ENCODE measurements around the gene PRKN.

The PRKN gene

DNA sequence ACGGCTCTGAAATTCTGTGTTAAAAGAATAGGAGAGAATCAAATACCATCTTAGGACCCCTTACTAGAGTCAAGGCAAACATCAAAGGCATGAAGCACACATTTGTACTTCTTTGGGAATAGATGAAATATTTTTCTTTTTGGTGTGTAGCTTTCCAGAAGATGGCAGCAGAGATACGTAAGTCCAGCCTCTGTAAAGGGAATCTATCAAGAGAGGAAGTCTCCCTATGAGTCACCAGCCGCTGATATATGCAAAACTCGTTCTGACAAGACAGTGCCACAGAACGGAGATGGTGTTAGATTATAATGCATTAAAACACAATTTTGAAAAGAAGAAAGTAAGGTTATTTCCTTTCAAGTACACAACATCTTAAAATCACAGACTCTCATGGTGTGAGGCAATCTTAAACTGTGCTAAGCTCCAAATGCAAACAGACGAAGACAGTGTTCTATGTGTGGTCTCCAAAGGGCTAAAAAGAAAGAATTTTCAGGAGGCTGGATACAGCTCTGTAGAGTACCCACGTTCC lies 1333.7 kb downstream of the PRKN start:
- Histone ChIP-seq H3K4me1 (ENCODE audit: low read length) (peaks cover 11% of the 10 kb centered on the region), H3K27me3 (ENCODE audit: low read depth, low read length) (peaks cover 44% of the 10 kb centered on the region), H3K79me2 (ENCODE audit: low read length) (no peaks in the 10 kb centered on the region), H3K9ac (ENCODE audit: low read length) (no peak overlapping the region), H3K9me3 (ENCODE audit: insufficient read depth, low read length) (no peaks in the 10 kb centered on the region), H3K27ac (ENCODE audit: low read length) (no peak overlapping the region), H4K20me1 (ENCODE audit: insufficient read depth, low read length) (no peaks in the 10 kb centered on the region), H3K36me3 (replicated peaks; ENCODE audit: low read depth, low read length) (no peaks in the 10 kb centered on the region), H3K4me2 (ENCODE audit: low read length) (peak overlapping the region; percentile 65), H3K4me3 (ENCODE audit: low read length) (peak overlapping the region; percentile 60), H2AFZ (ENCODE audit: low read depth, low read length) (no peak overlapping the region)
- TF ChIP-seq, protein P1, sequence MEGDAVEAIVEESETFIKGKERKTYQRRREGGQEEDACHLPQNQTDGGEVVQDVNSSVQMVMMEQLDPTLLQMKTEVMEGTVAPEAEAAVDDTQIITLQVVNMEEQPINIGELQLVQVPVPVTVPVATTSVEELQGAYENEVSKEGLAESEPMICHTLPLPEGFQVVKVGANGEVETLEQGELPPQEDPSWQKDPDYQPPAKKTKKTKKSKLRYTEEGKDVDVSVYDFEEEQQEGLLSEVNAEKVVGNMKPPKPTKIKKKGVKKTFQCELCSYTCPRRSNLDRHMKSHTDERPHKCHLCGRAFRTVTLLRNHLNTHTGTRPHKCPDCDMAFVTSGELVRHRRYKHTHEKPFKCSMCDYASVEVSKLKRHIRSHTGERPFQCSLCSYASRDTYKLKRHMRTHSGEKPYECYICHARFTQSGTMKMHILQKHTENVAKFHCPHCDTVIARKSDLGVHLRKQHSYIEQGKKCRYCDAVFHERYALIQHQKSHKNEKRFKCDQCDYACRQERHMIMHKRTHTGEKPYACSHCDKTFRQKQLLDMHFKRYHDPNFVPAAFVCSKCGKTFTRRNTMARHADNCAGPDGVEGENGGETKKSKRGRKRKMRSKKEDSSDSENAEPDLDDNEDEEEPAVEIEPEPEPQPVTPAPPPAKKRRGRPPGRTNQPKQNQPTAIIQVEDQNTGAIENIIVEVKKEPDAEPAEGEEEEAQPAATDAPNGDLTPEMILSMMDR (IDR thresholded peaks at IDR 0.05; ENCODE audit: low read depth, low read length): peak; percentile 55
- TF ChIP-seq EZH2phosphoT487 (IDR thresholded peaks at IDR 0.05; ENCODE audit: low read depth): no peak

DNA sequence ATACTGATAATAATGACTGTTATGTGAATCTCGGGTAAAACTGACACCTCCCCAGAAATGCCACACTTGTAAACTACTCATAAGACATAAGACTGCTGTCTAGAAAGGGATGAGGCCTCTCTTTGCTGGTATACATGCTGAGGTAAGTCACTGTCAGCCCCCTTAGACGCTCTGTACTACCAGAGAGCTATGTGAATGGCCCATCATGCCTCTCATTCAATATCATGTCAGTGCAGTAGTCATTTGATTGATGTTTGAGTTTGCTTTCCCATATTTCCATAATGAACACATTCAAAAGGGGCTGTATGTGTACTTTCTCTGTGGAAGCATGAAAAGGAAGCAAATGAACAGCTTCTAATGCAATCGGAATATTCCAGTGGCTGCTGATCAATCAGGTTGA lies 1334.3 kb downstream of the PRKN start:
- H3K36me3 ChIP-seq (replicated peaks; ENCODE audit: low read depth, low read length): no peaks in the 10 kb centered on the region
- H3K4me1 ChIP-seq (ENCODE audit: low read length): peaks cover 11% of the 10 kb centered on the region
- no peak for TF ChIP-seq EZH2phosphoT487 (IDR thresholded peaks at IDR 0.05; ENCODE audit: low read depth)
- TF ChIP-seq, protein P1 (IDR thresholded peaks at IDR 0.05; ENCODE audit: low read depth, low read length): no peak
- no peak overlapping the region for H2AFZ ChIP-seq (ENCODE audit: low read depth, low read length)
- H3K27me3 ChIP-seq (ENCODE audit: low read depth, low read length): peaks cover 40% of the 10 kb centered on the region
- no peak overlapping the region for H3K9ac ChIP-seq (ENCODE audit: low read length)
- H3K4me3 ChIP-seq (ENCODE audit: low read length): no peak overlapping the region
- H3K27ac ChIP-seq (ENCODE audit: low read length): no peak overlapping the region
- no peaks in the 10 kb centered on the region for H4K20me1 ChIP-seq (ENCODE audit: insufficient read depth, low read length)
- no peaks in the 10 kb centered on the region for H3K9me3 ChIP-seq (ENCODE audit: insufficient read depth, low read length)
- H3K4me2 ChIP-seq (ENCODE audit: low read length): no peak overlapping the region
- no peaks in the 10 kb centered on the region for H3K79me2 ChIP-seq (ENCODE audit: low read length)

DNA sequence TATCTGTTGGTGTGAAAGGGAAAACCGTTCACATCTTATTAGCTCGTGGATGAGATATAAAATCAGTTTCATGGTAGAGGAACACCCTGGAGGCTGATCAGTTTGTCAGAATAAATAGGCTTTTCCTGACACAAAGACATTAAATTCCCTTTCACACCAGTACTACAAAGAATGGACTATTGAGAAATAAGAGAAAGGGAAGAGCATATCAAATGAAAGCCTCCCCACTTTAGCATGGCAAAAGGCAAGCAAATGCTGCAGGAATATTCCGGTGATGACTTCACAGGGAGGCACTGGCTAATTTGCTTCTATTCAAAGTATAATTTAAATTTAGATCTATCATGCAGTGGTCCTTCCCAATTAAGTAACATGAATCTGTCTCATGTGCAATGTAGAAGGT lies 1337.8 kb downstream of the PRKN start:
- Histone ChIP-seq H2AFZ (ENCODE audit: low read depth, low read length) (no peak overlapping the region), H3K27me3 (ENCODE audit: low read depth, low read length) (peaks cover 5% of the 10 kb centered on the region), H3K4me1 (ENCODE audit: low read length) (peaks cover 11% of the 10 kb centered on the region), H3K9ac (ENCODE audit: low read length) (no peak overlapping the region), H3K4me2 (ENCODE audit: low read length) (no peak overlapping the region), H3K4me3 (ENCODE audit: low read length) (no peak overlapping the region), H3K36me3 (replicated peaks; ENCODE audit: low read depth, low read length) (no peaks in the 10 kb centered on the region), H3K79me2 (ENCODE audit: low read length) (no peaks in the 10 kb centered on the region), H4K20me1 (ENCODE audit: insufficient read depth, low read length) (no peaks in the 10 kb centered on the region), H3K9me3 (ENCODE audit: insufficient read depth, low read length) (no peaks in the 10 kb centered on the region), H3K27ac (ENCODE audit: low read length) (no peak overlapping the region)
- no peak for TF ChIP-seq EZH2phosphoT487 (IDR thresholded peaks at IDR 0.05; ENCODE audit: low read depth)
- TF ChIP-seq, protein P1 (IDR thresholded peaks at IDR 0.05; ENCODE audit: low read depth, low read length): no peak

DNA sequence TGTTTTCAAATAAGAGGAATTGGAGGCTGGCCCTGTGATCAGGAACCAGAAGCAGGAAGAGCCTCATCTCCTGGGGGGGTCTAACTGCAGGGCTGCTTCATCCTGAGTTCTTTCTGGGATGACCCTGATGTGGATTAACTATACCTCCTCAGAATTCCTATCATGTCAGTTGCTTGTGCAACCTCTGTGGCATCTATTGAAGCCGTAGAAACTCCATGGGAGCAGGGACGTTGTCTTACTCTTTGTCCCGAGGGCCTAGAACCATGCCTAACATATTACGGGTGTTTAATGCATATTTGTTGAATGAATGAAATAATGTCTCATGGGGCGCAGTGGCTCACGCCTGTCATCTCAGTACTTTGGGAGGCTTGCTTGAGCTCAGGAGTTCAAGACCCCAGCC lies 1343.6 kb downstream of the PRKN start:
- Histone ChIP-seq H3K9me3 (ENCODE audit: insufficient read depth, low read length) (no peaks in the 10 kb centered on the region), H4K20me1 (ENCODE audit: insufficient read depth, low read length) (no peaks in the 10 kb centered on the region), H3K27me3 (ENCODE audit: low read depth, low read length) (no peaks in the 10 kb centered on the region), H3K4me2 (ENCODE audit: low read length) (no peak overlapping the region), H3K4me3 (ENCODE audit: low read length) (no peak overlapping the region), H3K4me1 (ENCODE audit: low read length) (no peaks in the 10 kb centered on the region), H3K27ac (ENCODE audit: low read length) (no peak overlapping the region), H3K9ac (ENCODE audit: low read length) (no peak overlapping the region), H3K36me3 (replicated peaks; ENCODE audit: low read depth, low read length) (no peaks in the 10 kb centered on the region), H3K79me2 (ENCODE audit: low read length) (no peaks in the 10 kb centered on the region), H2AFZ (ENCODE audit: low read depth, low read length) (no peak overlapping the region)
- TF ChIP-seq, protein P1 (IDR thresholded peaks at IDR 0.05; ENCODE audit: low read depth, low read length): no peak
- TF ChIP-seq EZH2phosphoT487 (IDR thresholded peaks at IDR 0.05; ENCODE audit: low read depth): no peak

All from OCI-LY3 (cell line).